ENCODE results near the gene PGAP3.

DNA sequence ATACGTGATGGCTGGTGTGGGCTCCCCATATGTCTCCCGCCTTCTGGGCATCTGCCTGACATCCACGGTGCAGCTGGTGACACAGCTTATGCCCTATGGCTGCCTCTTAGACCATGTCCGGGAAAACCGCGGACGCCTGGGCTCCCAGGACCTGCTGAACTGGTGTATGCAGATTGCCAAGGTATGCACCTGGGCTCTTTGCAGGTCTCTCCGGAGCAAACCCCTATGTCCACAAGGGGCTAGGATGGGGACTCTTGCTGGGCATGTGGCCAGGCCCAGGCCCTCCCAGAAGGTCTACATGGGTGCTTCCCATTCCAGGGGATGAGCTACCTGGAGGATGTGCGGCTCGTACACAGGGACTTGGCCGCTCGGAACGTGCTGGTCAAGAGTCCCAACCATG, 36.9 kb upstream of the PGAP3 start:
- TF ChIP-seq CTCF (IDR thresholded peaks at IDR 0.05), result no peak
- TF ChIP-seq POLR2A (IDR thresholded peaks at IDR 0.05), result no peak
